Breast epithelium (tissue), 4 donors: ENCODE data around the gene PHPT1. TPM values are rescaled to one million over a fixed set of nuclear protein-coding genes. Genes with fewer than 3 reads are reported as not detected.

Experiments
- DNase-seq, 2 donors: peaks; one replicate each; pipeline ENCODE4 v3.0.0-alpha.2; 2019; ENCODE audit warnings: low spot score in 2 of 2
- H3K27ac ChIP-seq, 2 donors: fragments of 200-600 bp; sonication (generic) in 1 of 2; one replicate each; pipeline ENCODE4 v1.5.1; 2016 to 2019; ENCODE audit warnings: mild to moderate bottlenecking in 1 of 2
- H3K27me3 ChIP-seq, 2 donors: fragments of 200-600 bp; sonication (generic) in 1 of 2; one replicate each; pipeline versions ENCODE4 v1.5.1 to v1.6.0; 2017 to 2019; ENCODE audit warnings: control low read depth in 1 of 2, mild to moderate bottlenecking in 1 of 2
- H3K36me3 ChIP-seq: fragments of 200-600 bp; one replicate; pipeline ENCODE4 v1.5.1; 2019
- H3K4me1 ChIP-seq, 2 donors: fragments of 200-600 bp; sonication (generic); one replicate each; pipeline ENCODE4 v1.5.1; 2016 to 2019; ENCODE audit warnings: control low read depth in 1 of 2
- H3K4me3 ChIP-seq, 3 donors: fragments of 200-600 bp; sonication (generic); 1 replicate in 2 of 3; 2 replicates in 1 of 3; pipeline ENCODE4 v1.5.1; 2016 to 2019; ENCODE audit warnings: mild to moderate bottlenecking in 3 of 3, moderate library complexity in 2 of 3
- H3K9me3 ChIP-seq, 2 donors: fragments of 200-600 bp; sonication (generic) in 1 of 2; one replicate each; pipeline ENCODE4 v1.5.1; 2016 to 2019; ENCODE audit warnings: control low read depth in 1 of 2
- POLR2A ChIP-seq: fragments of 450-650 bp; IDR thresholded peaks from one replicate; pipeline ENCODE4 v1.6.1; 2016; ENCODE audit warnings: antibody characterized with exemption, mild to moderate bottlenecking, moderate library complexity
- POLR2AphosphoS5 ChIP-seq, 3 donors: sonication (generic); formaldehyde crosslinking; IDR thresholded peaks; one replicate each; pipeline ENCODE4 v1.6.1; 2017; ENCODE audit warnings: antibody characterized with exemption in 3 of 3
- intact Hi-C: fragments of 100-400 bp; cut with DNase I; formaldehyde crosslinking; loops from one replicate; pipeline ENCODE4 v1.15.1; 2023; ENCODE audit warnings: low total_unique reads
- total RNA-seq, 3 donors: library from RNA; depleted of rRNA; stranded (reverse); fragments of >200 nt; gene quantifications; one replicate each; pipeline ENCODE4 v1.1.0, GENCODE V29; 2016
- TF ChIP-seq, protein P1 (sequence below), 3 donors: fragments of 450-650 bp; IDR thresholded peaks; one replicate each; pipeline ENCODE4 v1.5.1; 2016 to 2017; ENCODE audit warnings: antibody characterized with exemption in 3 of 3, mild to moderate bottlenecking in 3 of 3, moderate library complexity in 3 of 3

Gene PHPT1
- total RNA-seq, 3 donors from 2014 or later, result 43.2 to 70.8 (median 52.5) TPM

GRCh38 chr9:136849960-136850865, 1.0 kb downstream of the PHPT1 start:
- no peak for TF ChIP-seq POLR2A
- TF ChIP-seq POLR2AphosphoS5 (IDR thresholded peaks at IDR 0.05), result no peak
- TF ChIP-seq, protein P1, sequence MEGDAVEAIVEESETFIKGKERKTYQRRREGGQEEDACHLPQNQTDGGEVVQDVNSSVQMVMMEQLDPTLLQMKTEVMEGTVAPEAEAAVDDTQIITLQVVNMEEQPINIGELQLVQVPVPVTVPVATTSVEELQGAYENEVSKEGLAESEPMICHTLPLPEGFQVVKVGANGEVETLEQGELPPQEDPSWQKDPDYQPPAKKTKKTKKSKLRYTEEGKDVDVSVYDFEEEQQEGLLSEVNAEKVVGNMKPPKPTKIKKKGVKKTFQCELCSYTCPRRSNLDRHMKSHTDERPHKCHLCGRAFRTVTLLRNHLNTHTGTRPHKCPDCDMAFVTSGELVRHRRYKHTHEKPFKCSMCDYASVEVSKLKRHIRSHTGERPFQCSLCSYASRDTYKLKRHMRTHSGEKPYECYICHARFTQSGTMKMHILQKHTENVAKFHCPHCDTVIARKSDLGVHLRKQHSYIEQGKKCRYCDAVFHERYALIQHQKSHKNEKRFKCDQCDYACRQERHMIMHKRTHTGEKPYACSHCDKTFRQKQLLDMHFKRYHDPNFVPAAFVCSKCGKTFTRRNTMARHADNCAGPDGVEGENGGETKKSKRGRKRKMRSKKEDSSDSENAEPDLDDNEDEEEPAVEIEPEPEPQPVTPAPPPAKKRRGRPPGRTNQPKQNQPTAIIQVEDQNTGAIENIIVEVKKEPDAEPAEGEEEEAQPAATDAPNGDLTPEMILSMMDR (IDR thresholded peaks at IDR 0.05), result no peak
- peaks cover 9 to 21% of the 10 kb centered on the region in 2 donors for H3K4me1 ChIP-seq
- no peak for DNase-seq
- intact Hi-C loops, result no loop called here
- H3K27ac ChIP-seq, result peak overlapping the region; percentile 78 to 95
- no peaks in the 10 kb centered on the region for H3K36me3 ChIP-seq
- H3K9me3 ChIP-seq, result no peaks in the 10 kb centered on the region
- peak overlapping the region; percentile 70 to 91 (median 78) for H3K4me3 ChIP-seq
- H3K27me3 ChIP-seq, result peaks cover 9 to 21% of the 10 kb centered on the region in 2 donors

GRCh38 chr9:136850866-136851775, 1.9 kb downstream of the PHPT1 start:
- DNase-seq, result no peak
- no peak overlapping the region for H3K4me3 ChIP-seq
- H3K36me3 ChIP-seq, result no peaks in the 10 kb centered on the region
- intact Hi-C loops, result no loop called here
- H3K9me3 ChIP-seq, result no peaks in the 10 kb centered on the region
- TF ChIP-seq POLR2AphosphoS5 (IDR thresholded peaks at IDR 0.05) (no peak), POLR2A (no peak)
- TF ChIP-seq, protein P1 (IDR thresholded peaks at IDR 0.05), result no peak
- H3K27ac ChIP-seq, result no peak overlapping the region
- peaks cover 9 to 21% of the 10 kb centered on the region in 2 donors for H3K4me1 ChIP-seq
- peaks cover 2 to 12% of the 10 kb centered on the region in 2 donors for H3K27me3 ChIP-seq

DNA sequence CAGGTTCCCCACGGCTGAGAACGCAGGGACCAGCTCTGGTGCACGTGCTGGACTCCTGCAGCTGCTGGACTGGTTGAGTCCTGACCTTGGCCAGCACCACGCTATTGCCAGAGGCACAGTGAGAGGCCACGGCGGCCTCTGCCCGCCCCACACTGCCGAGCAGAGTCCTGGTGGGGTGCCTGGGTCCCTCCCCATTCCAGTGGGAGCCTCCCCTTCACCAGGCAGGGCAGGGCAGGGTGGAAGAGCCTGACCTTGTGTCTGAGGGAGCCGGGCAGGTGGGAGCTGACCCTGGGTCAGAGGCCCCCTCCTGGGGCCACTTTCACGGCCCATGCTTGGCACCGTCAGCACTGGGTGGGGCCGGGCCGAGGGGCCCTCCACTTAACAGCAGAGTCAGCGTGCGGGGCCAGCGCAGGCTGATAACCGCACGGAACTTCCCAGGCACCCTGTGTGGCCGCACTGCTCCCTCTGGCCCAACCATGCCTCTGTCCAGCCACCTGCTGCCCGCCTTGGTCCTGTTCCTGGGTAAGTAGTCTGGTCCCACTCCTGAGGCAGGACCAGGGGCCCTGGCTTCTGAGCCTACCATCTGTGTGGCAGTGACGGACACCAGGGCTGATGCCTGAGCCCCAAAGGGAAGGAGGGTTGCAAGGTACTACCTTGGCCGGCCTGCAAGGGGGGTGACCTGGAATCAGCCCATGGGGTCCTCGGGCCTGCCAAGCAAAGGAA, 2.9 kb downstream of the PHPT1 start, which contains the start of gene MAMDC4:
Gene MAMDC4 (plus strand): TSS at position 406 of the 723 bp plus-strand sequence. CDS start 71 bp downstream, at position 477.
- H3K36me3 ChIP-seq, result no peaks in the 10 kb centered on the region
- DNase-seq, result no peak
- H3K4me1 ChIP-seq, result peaks cover 9 to 11% of the 10 kb centered on the region in 2 donors
- peaks cover 0 to 2% of the 10 kb centered on the region in 2 donors for H3K27me3 ChIP-seq
- intact Hi-C loops, result no loop called here
- no peak within 1 kb of the TSS for H3K27ac ChIP-seq
- no peaks in the 10 kb centered on the region for H3K9me3 ChIP-seq
- H3K4me3 ChIP-seq, result no peak within 1 kb of the TSS
- TF ChIP-seq POLR2AphosphoS5 (IDR thresholded peaks at IDR 0.05) (no peak), POLR2A (no peak)
- TF ChIP-seq, protein P1 (IDR thresholded peaks at IDR 0.05), result no peak

- H3K4me1 ChIP-seq, result peaks cover 7 to 9% of the 10 kb centered on the region in 2 donors
- no peak for DNase-seq
- no peaks in the 10 kb centered on the region for H3K9me3 ChIP-seq
- H3K36me3 ChIP-seq, result no peaks in the 10 kb centered on the region
- H3K4me3 ChIP-seq, result no peak overlapping the region
- no peak overlapping the region for H3K27ac ChIP-seq
- intact Hi-C loops, result no loop called here
- H3K27me3 ChIP-seq, result no peaks in the 10 kb centered on the region
- TF ChIP-seq, protein P1 (IDR thresholded peaks at IDR 0.05), result no peak
- TF ChIP-seq POLR2A (no peak), POLR2AphosphoS5 (IDR thresholded peaks at IDR 0.05) (no peak)
Measured at GRCh38 chr9:136852664-136853595, 3.7 kb downstream of the PHPT1 start.
